ENCODE measurements around the gene ZNF860. TPM values are rescaled to one million over a fixed set of nuclear protein-coding genes. Genes with fewer than 3 reads are reported as not detected.

ZNF860 gene
- polyA plus RNA-seq, 3 donors, result not detected

DNA sequence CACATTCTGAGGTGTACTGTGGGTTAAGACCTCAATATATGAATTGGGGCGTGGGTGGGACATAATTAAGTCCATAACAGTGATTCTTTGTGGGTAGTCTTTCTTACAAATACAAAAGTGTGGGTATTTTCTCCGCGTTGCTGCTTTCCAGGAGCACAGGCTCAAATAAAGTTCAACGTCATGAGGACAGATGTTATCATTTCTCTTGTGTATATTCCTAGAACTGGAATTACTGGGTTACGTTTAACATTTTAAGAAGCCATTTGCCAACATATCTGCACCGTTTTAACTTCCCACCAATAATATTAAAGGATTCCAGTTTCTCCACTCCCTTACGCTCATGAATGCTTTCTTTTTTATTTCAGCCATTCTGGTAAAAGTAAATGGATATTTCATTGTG is 39.6 kb downstream of the ZNF860 start:
- no peak overlapping the region for H3K9ac ChIP-seq (ENCODE audit: insufficient read depth, low read length, poor library complexity, severe bottlenecking)
- no peak for TF ChIP-seq CTCF (IDR thresholded peaks at IDR 0.05)
- DNase-seq, result no peak
- Mint-ChIP-seq H3K27me3 (ENCODE audit: low read depth in 3 of 3) (peaks cover 0 to 2% (median 0%) of the 10 kb centered on the region in 3 donors), H3K9me3 (no peaks in the 10 kb centered on the region), H3K4me1 (peaks cover 1% of the 10 kb centered on the region), H3K36me3 (no peaks in the 10 kb centered on the region), H3K27ac (no peak overlapping the region), H3K4me3 (no peak overlapping the region)
- H3K27me3 ChIP-seq (ENCODE audit: control insufficient read depth in 2 of 2, insufficient read depth in 2 of 2, low read length in 2 of 2), result no peaks in the 10 kb centered on the region
- intact Hi-C loops (cut with micrococcal nuclease), result loop anchor here in 1 of 2 donors (10.0 kb wide), 1 partner anchor 124 kb away; no protein-coding TSS in a partner anchor
- no peaks in the 10 kb centered on the region for H3K4me1 ChIP-seq (ENCODE audit: control insufficient read depth in 1 of 2, insufficient read depth in 2 of 2, low read length in 2 of 2)
- H4K20me1 ChIP-seq (ENCODE audit: insufficient read depth, low read length), result no peaks in the 10 kb centered on the region
- H2AFZ ChIP-seq (ENCODE audit: insufficient read depth, low read depth, low read length, poor library complexity, severe bottlenecking), result no peak overlapping the region
- no peak overlapping the region for H3K4me2 ChIP-seq (replicated peaks; ENCODE audit: extremely low read depth, low read length, poor library complexity, severe bottlenecking)
- no peak overlapping the region for H3K4me3 ChIP-seq (replicated peaks in 1 of 3; ENCODE audit: low read depth in 2 of 3, low read length in 3 of 3)
- no peaks in the 10 kb centered on the region for H3K36me3 ChIP-seq (replicated peaks in 1 of 2; ENCODE audit: control insufficient read depth in 1 of 2, insufficient read depth in 2 of 2, low read length in 2 of 2)
- WGBS (ENCODE audit: insufficient coverage), result 83% methylated on average over 4 of the region's 7 CpGs
- no peak overlapping the region for H3K27ac ChIP-seq (ENCODE audit: low read depth in 1 of 2, low read length in 2 of 2)
- no peaks in the 10 kb centered on the region for H3K79me2 ChIP-seq (ENCODE audit: insufficient read depth, low read length)
- no peaks in the 10 kb centered on the region for H3K9me3 ChIP-seq (replicated peaks in 1 of 2; ENCODE audit: control insufficient read depth in 1 of 2, insufficient read depth in 1 of 2, low read length in 2 of 2)

DNA sequence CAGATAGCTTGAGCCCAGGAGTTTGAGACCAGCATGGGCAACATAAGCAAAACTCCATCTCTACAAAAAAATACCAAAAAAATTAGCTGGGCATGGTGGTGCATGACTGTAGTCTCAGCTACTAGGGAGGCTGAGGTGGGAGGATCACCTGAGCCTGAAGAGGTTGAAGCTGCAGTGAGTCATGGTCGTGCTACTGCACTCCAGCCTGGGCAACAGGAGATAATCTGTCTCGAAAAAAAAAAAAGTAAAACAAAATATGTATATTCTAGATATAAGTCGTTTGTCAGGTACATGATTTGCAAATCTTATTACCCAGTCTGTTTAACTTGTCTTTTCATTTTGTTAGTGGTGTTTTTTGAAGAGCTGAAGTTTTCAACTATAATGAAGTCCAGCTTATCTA is 40.2 kb downstream of the ZNF860 start:
- Mint-ChIP-seq H3K27me3 (ENCODE audit: low read depth in 3 of 3) (peaks cover 0 to 2% (median 0%) of the 10 kb centered on the region in 3 donors), H3K27ac (peak overlapping the region in 1 of 7 donors; percentile 43), H3K4me1 (peaks cover 7% of the 10 kb centered on the region), H3K36me3 (no peaks in the 10 kb centered on the region), H3K9me3 (no peaks in the 10 kb centered on the region), H3K4me3 (no peak overlapping the region)
- no peak overlapping the region for H3K4me2 ChIP-seq (replicated peaks; ENCODE audit: extremely low read depth, low read length, poor library complexity, severe bottlenecking)
- H4K20me1 ChIP-seq (ENCODE audit: insufficient read depth, low read length), result no peaks in the 10 kb centered on the region
- H3K79me2 ChIP-seq (ENCODE audit: insufficient read depth, low read length), result no peaks in the 10 kb centered on the region
- H3K9ac ChIP-seq (ENCODE audit: insufficient read depth, low read length, poor library complexity, severe bottlenecking), result no peak overlapping the region
- no peak overlapping the region for H2AFZ ChIP-seq (ENCODE audit: insufficient read depth, low read depth, low read length, poor library complexity, severe bottlenecking)
- intact Hi-C loops (cut with micrococcal nuclease), result loop anchor here in 1 of 2 donors (10.0 kb wide), 1 partner anchor 123 kb away; no protein-coding TSS in a partner anchor
- WGBS (ENCODE audit: insufficient coverage), result no CpG with 5 or more reads among the region's 3 CpGs
- H3K9me3 ChIP-seq (replicated peaks in 1 of 2; ENCODE audit: control insufficient read depth in 1 of 2, insufficient read depth in 1 of 2, low read length in 2 of 2), result no peaks in the 10 kb centered on the region
- H3K4me3 ChIP-seq (replicated peaks in 1 of 3; ENCODE audit: low read depth in 2 of 3, low read length in 3 of 3), result no peak overlapping the region
- no peak for DNase-seq
- no peak for TF ChIP-seq CTCF (IDR thresholded peaks at IDR 0.05)
- H3K27me3 ChIP-seq (ENCODE audit: control insufficient read depth in 2 of 2, insufficient read depth in 2 of 2, low read length in 2 of 2), result no peaks in the 10 kb centered on the region
- H3K4me1 ChIP-seq (ENCODE audit: control insufficient read depth in 1 of 2, insufficient read depth in 2 of 2, low read length in 2 of 2), result peaks cover 3 to 4% of the 10 kb centered on the region in 2 donors
- no peaks in the 10 kb centered on the region for H3K36me3 ChIP-seq (replicated peaks in 1 of 2; ENCODE audit: control insufficient read depth in 1 of 2, insufficient read depth in 2 of 2, low read length in 2 of 2)
- H3K27ac ChIP-seq (ENCODE audit: low read depth in 1 of 2, low read length in 2 of 2), result no peak overlapping the region

Data from CD14-positive monocyte (primary cell).